Chondrocyte (in vitro differentiated cells): ENCODE results near the gene WDR5B. TPM values are rescaled to one million over a fixed set of nuclear protein-coding genes. Genes with fewer than 3 reads are reported as not detected.

Source experiments
- DNase-seq: peaks from one replicate; pipeline ENCODE4 v3.0.0; 2021; ENCODE audit warnings: mixed read lengths, low spot score
- H3K27ac Mint-ChIP-seq: one replicate; pipeline ENCODE4 v1.8.0; 2021; ENCODE audit warnings: mild to moderate bottlenecking, moderate library complexity, mixed read lengths; ENCODE audit not compliant: unreplicated experiment
- H3K27me3 Mint-ChIP-seq: 2 replicates; pipeline ENCODE4 v1.8.0; 2021; ENCODE audit warnings: low read depth, mixed read lengths
- H3K36me3 Mint-ChIP-seq: 2 replicates; pipeline ENCODE4 v1.8.0; 2021; ENCODE audit warnings: low read depth, mixed read lengths
- H3K4me1 Mint-ChIP-seq: 2 replicates; pipeline ENCODE4 v1.8.0; 2021; ENCODE audit warnings: low read depth, mild to moderate bottlenecking, mixed read lengths
- H3K4me3 Mint-ChIP-seq: one replicate; pipeline ENCODE4 v1.8.0; 2021; ENCODE audit warnings: mild to moderate bottlenecking, moderate library complexity, mixed read lengths; ENCODE audit not compliant: unreplicated experiment
- H3K9me3 Mint-ChIP-seq: 2 replicates; pipeline ENCODE4 v1.8.0; 2021; ENCODE audit warnings: low read depth, mixed read lengths
- total RNA-seq: library from RNA; stranded (reverse); gene quantifications from 3 replicates; pipeline ENCODE4 v1.2.1, GENCODE V29; 2021
- TF ChIP-seq, protein P1 (sequence below): fragments of 200-600 bp; sonication (generic); IDR thresholded peaks from 2 replicates; pipeline ENCODE4 v1.5.0; 2021; ENCODE audit warnings: antibody characterized with exemption, mild to moderate bottlenecking, moderate library complexity

WDR5B gene
- total RNA-seq, 1 donor from 2014 or later, result 5.0 TPM

DNA sequence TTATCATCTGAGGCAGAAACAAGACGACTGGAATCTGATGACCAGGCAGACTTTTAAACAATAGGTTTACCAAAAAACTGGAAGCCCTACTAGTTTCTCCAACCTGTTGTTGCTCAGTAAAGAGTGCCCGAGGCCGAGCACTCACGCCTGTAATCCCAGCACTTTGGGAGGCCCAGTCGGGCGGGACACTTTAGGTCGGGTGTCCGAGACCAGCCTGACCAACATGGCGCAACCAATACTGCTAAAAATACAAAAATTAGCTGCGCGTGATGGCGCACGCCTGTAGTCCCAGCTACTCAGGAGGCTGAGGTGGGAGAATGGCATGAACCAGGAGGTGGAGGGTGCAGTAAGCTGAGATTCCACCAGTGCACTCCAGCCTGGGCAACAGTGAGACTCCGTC lies 1.1 kb upstream of the WDR5B start:
- TF ChIP-seq, protein P1, sequence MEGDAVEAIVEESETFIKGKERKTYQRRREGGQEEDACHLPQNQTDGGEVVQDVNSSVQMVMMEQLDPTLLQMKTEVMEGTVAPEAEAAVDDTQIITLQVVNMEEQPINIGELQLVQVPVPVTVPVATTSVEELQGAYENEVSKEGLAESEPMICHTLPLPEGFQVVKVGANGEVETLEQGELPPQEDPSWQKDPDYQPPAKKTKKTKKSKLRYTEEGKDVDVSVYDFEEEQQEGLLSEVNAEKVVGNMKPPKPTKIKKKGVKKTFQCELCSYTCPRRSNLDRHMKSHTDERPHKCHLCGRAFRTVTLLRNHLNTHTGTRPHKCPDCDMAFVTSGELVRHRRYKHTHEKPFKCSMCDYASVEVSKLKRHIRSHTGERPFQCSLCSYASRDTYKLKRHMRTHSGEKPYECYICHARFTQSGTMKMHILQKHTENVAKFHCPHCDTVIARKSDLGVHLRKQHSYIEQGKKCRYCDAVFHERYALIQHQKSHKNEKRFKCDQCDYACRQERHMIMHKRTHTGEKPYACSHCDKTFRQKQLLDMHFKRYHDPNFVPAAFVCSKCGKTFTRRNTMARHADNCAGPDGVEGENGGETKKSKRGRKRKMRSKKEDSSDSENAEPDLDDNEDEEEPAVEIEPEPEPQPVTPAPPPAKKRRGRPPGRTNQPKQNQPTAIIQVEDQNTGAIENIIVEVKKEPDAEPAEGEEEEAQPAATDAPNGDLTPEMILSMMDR, result no peak
- H3K36me3 Mint-ChIP-seq, result peaks cover 3% of the 10 kb centered on the region
- peaks cover 47% of the 10 kb centered on the region for H3K4me1 Mint-ChIP-seq
- peak overlapping the region; percentile 99 for H3K27ac Mint-ChIP-seq
- H3K4me3 Mint-ChIP-seq, result peak overlapping the region; percentile 95
- H3K27me3 Mint-ChIP-seq, result no peaks in the 10 kb centered on the region
- no peak for DNase-seq
- H3K9me3 Mint-ChIP-seq, result no peaks in the 10 kb centered on the region

DNA sequence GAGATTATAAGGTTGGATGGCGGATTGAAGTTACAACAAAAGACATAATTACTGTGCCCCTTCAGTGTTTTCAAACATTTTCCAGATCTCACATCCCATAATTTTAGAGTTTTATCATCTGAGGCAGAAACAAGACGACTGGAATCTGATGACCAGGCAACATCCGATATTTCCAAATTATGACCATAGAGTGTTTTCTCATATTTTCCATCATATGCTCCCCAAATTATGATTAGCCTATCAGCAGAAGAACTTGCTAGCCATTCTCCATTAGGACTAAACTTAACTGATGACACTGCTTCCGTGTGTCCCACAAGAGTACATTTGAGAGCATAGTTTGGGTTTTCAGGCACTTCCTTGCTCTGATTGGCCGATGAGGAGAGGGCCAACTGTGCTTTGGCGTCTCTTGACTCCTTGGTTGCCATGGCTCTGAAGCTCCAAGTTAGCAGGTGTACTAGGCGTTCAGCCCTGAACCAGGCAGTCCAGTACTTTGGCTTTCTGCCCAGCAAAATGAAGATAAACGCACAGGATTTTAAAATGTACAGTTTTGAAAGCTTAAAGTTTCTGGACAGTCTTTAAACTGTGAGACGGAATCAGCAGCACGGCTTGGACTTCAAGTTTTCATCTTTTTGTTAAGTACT lies 638 bp downstream of the WDR5B start:
- Mint-ChIP-seq H3K27me3 (no peaks in the 10 kb centered on the region), H3K27ac (peak overlapping the region; percentile 99), H3K36me3 (peaks cover 2% of the 10 kb centered on the region), H3K9me3 (no peaks in the 10 kb centered on the region), H3K4me1 (peaks cover 49% of the 10 kb centered on the region), H3K4me3 (peak overlapping the region; percentile 95)
- DNase-seq, result no peak
- TF ChIP-seq, protein P1, result no peak

DNA sequence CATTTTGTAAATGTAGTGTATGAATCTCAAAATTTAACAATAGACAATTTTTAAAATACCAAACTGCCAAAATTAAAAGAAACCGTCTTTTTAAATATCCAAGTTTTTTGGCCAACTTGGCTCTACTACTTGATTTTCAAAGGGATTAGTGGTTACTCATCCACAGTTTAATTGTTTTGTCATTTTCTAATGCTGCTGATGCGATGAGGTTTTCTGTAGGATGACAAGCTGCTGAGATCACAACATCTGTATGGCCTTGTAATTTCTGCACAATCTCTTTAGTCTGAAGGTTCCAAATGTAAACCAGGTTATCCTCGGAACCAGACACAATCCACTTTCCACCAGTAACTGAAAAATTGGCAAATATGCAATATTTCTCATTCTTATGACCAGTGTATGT lies 1.5 kb downstream of the WDR5B start:
- H3K36me3 Mint-ChIP-seq, result peaks cover 4% of the 10 kb centered on the region
- peak overlapping the region; percentile 95 for H3K4me3 Mint-ChIP-seq
- DNase-seq, result no peak
- H3K27ac Mint-ChIP-seq, result no peak overlapping the region
- TF ChIP-seq, protein P1, result no peak
- H3K9me3 Mint-ChIP-seq, result no peaks in the 10 kb centered on the region
- H3K27me3 Mint-ChIP-seq, result no peaks in the 10 kb centered on the region
- H3K4me1 Mint-ChIP-seq, result peaks cover 49% of the 10 kb centered on the region

DNA sequence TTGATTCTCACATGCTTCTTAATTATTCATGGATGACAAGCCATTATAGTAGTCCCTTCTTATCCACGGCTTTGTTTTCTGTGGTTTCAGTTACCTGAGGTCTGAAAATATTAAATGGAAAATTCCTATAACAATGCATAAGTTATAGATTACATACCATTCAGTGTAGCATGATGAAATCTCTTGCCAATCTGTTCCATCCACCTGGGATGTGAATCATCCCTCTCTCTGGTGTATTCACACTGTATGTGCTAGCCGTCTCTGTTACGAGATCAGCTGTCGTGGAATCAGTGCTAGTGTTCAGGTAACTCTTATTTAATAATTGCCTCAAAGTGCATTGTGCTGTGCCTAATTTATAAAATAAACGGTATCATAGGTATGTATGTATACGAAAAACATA lies 5.2 kb downstream of the WDR5B start:
- H3K4me1 Mint-ChIP-seq, result peaks cover 35% of the 10 kb centered on the region
- H3K27ac Mint-ChIP-seq, result no peak overlapping the region
- no peak overlapping the region for H3K4me3 Mint-ChIP-seq
- peaks cover 9% of the 10 kb centered on the region for H3K36me3 Mint-ChIP-seq
- DNase-seq, result no peak
- no peaks in the 10 kb centered on the region for H3K9me3 Mint-ChIP-seq
- TF ChIP-seq, protein P1, result no peak
- H3K27me3 Mint-ChIP-seq, result no peaks in the 10 kb centered on the region

DNA sequence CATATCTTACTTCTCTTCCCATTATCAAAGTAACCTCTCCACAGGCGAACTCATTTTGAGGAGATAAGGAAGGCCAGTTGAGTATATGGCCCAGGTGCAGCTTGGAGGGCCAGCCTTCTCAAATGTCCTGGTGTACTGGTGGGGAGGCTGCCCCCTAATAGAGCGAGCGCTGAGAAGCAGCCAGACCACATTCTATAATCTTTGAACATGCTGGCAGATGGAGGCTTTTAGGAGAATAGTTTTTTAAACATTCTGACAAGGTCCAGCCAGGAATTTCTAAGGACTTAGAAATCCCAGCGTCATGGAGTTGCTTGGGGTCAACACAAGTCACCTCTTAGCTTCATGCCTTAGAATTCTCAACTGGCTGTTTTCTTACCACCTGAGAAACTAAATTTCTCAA lies 5.8 kb downstream of the WDR5B start:
- H3K36me3 Mint-ChIP-seq, result peaks cover 9% of the 10 kb centered on the region
- H3K27me3 Mint-ChIP-seq, result no peaks in the 10 kb centered on the region
- TF ChIP-seq, protein P1, result no peak
- no peak for DNase-seq
- H3K27ac Mint-ChIP-seq, result no peak overlapping the region
- H3K4me1 Mint-ChIP-seq, result peaks cover 31% of the 10 kb centered on the region
- no peak overlapping the region for H3K4me3 Mint-ChIP-seq
- H3K9me3 Mint-ChIP-seq, result no peaks in the 10 kb centered on the region
